Fibroblast of skin of left quadriceps (primary cell): Measurements from ENCODE around the gene MIER2.
A peak's percentile ranks its signal among the peaks of the same experiment; 100 is the strongest.

Experiments used
- DNase-seq, 2 experiments: peaks; one replicate each; pipeline ENCODE4 v3.0.0-alpha.2; 2013; ENCODE audit warnings: low read depth in 2 of 2

The MIER2 gene

DNA sequence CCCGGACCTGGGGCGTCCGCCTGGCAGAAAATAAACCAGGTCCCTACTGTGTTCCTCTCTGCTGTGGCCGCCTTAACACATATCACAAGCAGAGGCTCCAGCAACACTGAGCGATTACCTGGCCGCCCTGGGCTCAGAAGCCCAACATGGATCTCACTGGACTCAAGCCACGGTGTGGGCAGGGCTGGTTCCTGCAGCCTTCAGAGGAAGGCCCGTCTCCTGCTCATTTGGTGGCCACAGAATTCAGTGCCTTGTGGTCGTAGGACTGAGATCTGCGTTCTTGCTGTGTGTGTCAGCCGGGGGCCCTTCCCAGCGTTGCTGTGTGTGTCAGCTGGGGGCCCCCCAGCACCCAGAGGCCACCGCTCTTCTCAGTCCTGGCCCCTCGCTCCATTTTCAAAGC is 34.1 kb upstream of the MIER2 start:
- DNase-seq = no peak

- no peak for DNase-seq
Observed at GRCh38 chr19:377801-378581, 33.4 kb upstream of the MIER2 start.

DNA sequence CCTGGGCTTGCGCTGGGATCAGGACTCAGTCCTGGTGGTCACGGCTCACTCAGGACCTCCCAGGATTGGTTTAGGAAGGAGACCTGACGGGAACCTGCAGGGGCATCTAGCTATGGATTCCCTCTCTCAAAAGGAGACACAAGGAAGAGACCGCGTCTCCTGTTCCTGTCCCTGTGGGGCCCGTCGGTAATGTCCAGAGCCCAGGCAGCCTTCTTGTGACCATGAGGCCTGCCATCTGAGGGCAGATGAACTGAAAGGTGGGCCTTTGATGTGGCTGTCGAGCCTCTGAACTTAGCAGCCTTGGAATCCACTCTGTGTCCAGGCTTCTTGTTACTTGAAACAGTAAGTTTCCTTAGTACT is 31.5 kb upstream of the MIER2 start:
- DNase-seq = no peak

- DNase-seq = no peak
Observed at GRCh38 chr19:375395-376110, 31.0 kb upstream of the MIER2 start.

DNA sequence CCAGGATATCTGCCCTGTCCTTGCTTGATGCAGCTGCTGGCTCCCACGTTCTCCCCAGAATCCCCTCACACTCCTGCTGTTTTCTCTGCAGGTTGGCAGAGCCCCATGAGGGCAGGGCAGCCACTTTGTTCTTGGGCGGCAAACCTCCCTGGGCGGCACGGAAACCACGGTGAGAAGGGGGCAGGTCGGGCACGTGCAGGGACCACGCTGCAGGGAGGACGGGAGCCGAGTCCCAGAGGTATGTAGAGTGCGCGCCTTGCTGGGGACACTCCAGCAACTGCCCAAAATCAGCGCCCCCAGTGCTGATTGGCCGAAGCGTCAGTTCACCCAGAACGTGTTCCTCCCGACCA is 30.3 kb upstream of the MIER2 start:
- no peak for DNase-seq

- DNase-seq = no peak
Observed at GRCh38 chr19:374183-374885, 29.7 kb upstream of the MIER2 start.

DNA sequence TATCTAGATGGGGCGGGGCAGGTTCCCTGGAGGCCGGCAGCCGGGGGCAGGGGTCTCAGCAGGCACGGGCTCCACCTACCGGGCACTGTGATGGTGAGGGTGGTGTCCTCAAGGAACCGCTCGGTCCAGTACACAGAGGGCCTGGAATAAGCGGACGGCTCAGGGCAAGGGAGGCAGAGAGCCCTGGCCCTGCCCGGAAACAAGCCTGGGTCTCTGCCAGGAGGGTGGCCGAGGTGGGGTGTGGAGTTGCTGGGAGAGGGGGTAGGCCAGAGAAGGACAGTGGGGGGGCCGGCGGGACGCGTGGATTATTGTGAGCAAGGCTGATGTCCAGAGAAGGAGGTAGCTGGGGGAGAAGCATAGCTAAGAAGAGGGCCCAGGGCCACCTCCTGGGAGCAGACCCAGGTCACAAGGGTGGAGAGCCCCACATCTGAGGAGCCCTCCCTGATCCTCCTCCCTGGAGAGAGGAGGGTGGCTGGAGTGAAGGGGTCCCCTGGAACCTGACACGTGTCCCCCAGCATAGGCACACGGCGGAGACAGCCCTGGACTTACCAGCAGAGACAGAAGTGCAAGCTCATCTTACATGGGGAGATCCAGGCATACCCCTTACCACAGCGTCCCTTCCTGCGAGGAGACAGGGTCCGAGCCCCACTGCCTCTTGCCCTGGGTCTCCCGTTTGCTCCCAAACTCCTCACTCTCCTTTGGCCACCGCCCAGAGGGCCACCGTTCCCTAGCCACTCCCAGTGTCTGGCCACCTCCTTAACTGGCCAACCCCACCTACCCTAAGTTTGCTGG is 29.0 kb upstream of the MIER2 start:
- DNase-seq = no peak

- DNase-seq = peak; percentile 14 to 15
Observed at GRCh38 chr19:372306-372890, 27.8 kb upstream of the MIER2 start.

GRCh38 chr19:371501-372168 is 27.0 kb upstream of the MIER2 start:
- no peak for DNase-seq

- no peak for DNase-seq
Observed at GRCh38 chr19:370641-371330, 26.2 kb upstream of the MIER2 start.

DNA sequence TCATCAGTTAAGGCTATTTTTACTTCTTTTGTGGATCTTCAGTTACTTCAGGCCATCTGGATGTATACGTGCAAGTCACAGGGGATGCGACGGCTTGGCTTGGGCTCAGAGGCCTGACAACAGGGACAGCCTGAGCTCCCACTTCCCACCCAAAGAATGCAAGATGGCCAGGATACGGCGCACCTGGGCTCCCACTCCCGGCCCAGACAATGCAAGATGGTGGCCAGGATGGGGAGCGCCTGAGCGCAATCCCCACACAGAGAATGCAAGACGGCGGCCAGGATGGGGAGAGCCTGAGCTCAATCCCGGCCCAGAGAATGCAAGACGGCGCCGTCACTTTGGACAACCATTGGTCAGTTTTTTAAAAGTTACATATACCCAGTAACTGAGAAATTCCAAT is 25.3 kb upstream of the MIER2 start:
- DNase-seq = no peak

- no peak for DNase-seq
Observed at GRCh38 chr19:369256-369655, 24.7 kb upstream of the MIER2 start.

DNA sequence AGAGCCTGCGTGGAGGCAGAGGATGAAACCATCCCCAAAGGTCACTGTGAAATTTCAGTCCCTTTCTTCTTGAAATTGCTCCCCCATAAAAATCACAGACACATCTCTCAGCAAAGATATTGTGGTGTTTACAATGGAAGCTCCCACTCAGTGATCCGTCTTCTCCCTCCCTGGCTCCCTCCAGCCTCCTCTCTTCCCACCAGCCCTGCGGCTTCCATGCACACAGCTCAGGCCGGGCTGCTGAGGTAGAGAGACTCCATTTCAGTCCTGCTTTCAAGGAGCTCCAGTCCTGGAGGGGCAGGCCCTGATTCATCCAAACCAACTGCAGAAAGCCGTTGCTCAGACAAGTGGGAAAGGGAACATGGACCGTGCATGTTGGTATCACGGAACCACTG is 24.0 kb upstream of the MIER2 start:
- DNase-seq = no peak

- no peak for DNase-seq
Observed at GRCh38 chr19:367963-368629, 23.5 kb upstream of the MIER2 start.

DNA sequence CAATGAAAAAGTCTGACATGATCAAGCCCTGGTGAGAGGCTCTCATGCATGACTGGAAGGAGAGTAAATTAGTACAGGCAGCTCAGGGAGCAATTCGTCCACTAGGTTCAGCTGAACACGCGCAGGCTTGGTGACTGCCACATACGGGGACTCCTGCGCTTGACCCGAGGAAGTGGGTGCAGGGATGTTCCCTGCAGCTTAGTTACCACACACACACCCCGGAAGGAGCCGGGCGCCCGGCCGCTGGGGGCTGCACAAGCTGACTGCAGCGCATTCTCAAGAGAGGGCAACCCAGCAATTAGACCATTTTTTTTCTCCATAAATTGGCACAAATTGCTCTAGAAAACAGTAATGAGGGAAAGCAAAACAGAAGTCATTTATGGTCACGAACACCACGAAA is 23.0 kb upstream of the MIER2 start:
- no peak for DNase-seq

DNA sequence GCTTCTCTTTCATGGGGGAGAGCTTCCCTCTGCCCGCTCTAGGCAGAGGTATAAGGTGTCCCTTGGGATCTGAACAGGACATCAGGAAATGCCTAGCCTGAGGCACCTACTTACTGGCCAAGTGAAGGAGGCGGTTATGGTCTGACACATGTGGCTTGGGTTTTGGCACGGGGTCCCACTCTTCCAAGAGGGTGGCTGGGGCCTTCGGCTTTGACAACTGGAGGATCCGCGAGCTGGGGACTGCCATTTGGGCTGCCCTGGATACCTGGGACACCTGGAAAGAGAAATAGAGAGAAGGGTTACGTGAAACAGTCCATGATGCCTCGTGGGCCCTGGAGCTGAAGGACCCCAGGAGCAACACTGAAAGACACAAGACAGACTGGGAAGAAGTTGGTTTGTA is 22.4 kb upstream of the MIER2 start:
- DNase-seq = no peak

DNA sequence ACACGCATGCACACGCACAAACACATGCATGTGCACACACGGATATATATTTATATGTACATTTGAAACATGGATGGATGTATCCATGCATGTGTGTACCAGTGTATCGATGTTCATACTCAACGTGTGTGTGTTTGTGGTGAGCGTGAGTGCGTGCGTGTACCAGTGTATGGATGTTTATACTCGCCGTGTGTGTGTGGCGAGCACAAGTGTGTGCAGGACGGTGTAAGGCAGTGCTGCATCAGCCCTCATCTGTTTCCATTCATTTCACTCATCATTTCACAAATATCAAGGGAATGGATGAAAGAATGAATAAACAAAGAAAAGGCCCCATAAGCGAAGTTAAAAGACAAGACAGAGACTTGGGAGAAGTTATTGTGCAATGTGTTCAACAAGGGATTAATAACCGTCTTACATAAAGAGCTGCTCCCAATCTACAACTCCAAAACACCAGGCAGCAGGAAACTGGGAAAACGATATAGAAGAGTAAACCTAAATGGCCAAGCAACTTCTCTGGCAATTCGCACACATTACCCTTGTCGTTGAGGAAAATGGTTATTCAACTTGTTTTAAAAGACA is 21.7 kb upstream of the MIER2 start:
- DNase-seq = no peak

GRCh38 chr19:364496-365287 is 20.1 kb upstream of the MIER2 start:
- no peak for DNase-seq

DNA sequence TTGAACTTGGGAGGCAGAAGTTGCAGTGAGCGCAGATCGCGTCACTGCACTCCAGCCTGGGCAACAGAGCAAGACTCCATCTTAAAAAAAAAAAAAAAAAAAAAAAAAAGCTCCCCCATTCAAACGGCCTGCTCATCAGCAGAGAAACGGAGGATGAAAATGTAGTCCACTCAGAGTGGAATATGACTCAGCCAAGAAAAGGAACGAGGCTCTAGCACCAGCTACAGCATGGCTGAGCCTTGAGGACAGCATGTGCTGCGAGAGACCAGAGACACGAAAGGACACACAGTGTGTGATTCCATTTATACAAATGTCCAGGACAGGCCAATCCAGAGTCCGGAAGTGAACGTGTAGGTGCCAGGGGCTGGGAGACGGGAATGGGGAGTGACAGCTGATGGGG is 18.1 kb upstream of the MIER2 start:
- DNase-seq = no peak
